GM19328 (cell line): ENCODE results near the gene ZNF407.
A peak's percentile ranks its signal among the peaks of the same experiment; 100 is the strongest.

Source experiments
- ATAC-seq: cut with Tn5 transposase; IDR thresholded peaks from one replicate; pipeline ENCODE4 v1.9.1; 2021; ENCODE audit warnings: mild to moderate bottlenecking, moderate library complexity; ENCODE audit not compliant: unreplicated experiment

ZNF407 gene

GRCh38 chr18:75063615-75064512, 466.2 kb downstream of the ZNF407 start:
- no peak for ATAC-seq

- no peak for ATAC-seq
Measured at GRCh38 chr18:75064513-75064905, 466.8 kb downstream of the ZNF407 start.

GRCh38 chr18:75065251-75066000, 467.8 kb downstream of the ZNF407 start:
- no peak for ATAC-seq

- no peak for ATAC-seq
Measured at GRCh38 chr18:75066021-75066880, 468.6 kb downstream of the ZNF407 start.

- no peak for ATAC-seq
Measured at GRCh38 chr18:75066936-75067335, 469.3 kb downstream of the ZNF407 start.

- ATAC-seq = no peak
Measured at GRCh38 chr18:75067996-75068645, 470.5 kb downstream of the ZNF407 start.

- ATAC-seq = no peak
Measured at GRCh38 chr18:75068682-75069435, 471.2 kb downstream of the ZNF407 start.

GRCh38 chr18:75070235-75070624, 472.6 kb downstream of the ZNF407 start:
- ATAC-seq = no peak

- peak; percentile 78 for ATAC-seq
Measured at GRCh38 chr18:75070625-75071483, 473.2 kb downstream of the ZNF407 start.

GRCh38 chr18:75071484-75071785, 473.8 kb downstream of the ZNF407 start:
- no peak for ATAC-seq

GRCh38 chr18:75071866-75072671, 474.4 kb downstream of the ZNF407 start:
- no peak for ATAC-seq

GRCh38 chr18:75072672-75073371, 475.2 kb downstream of the ZNF407 start:
- ATAC-seq = no peak

- no peak for ATAC-seq
Measured at GRCh38 chr18:75073654-75074053, 476.0 kb downstream of the ZNF407 start.

- no peak for ATAC-seq
Measured at GRCh38 chr18:75074196-75075015, 476.7 kb downstream of the ZNF407 start.

- ATAC-seq = no peak
Measured at GRCh38 chr18:75075016-75075305, 477.3 kb downstream of the ZNF407 start.

GRCh38 chr18:75075429-75075841, 477.8 kb downstream of the ZNF407 start:
- ATAC-seq = no peak

GRCh38 chr18:75076286-75076685, 478.6 kb downstream of the ZNF407 start:
- no peak for ATAC-seq
